ENCODE data around the gene SLC6A19. TPM values are rescaled to one million over a fixed set of nuclear protein-coding genes. Genes with fewer than 3 reads are reported as not detected.

The SLC6A19 gene
- total and polyA plus RNA-seq, 2 of the 4 experiments (the other 2 are of a cell fraction), result not detected

GRCh38 chr5:1176473-1177391 lies 24.7 kb upstream of the SLC6A19 start:
- H3K9ac ChIP-seq (ENCODE audit: low read depth, low read length), result no peak overlapping the region
- TF ChIP-seq CHD1 (IDR thresholded peaks at IDR 0.05; ENCODE audit: low read depth, low read length), result no peak
- TF ChIP-seq RFX5 (IDR thresholded peaks at IDR 0.05; ENCODE audit: low read depth, low read length), result no peak
- no peak overlapping the region for H4K5ac ChIP-seq (ENCODE audit: low read depth, low read length)
- no peak overlapping the region for H2BK20ac ChIP-seq (ENCODE audit: low read depth, low read length)
- no peak overlapping the region for H3K27ac ChIP-seq (ENCODE audit: insufficient read depth, low read length)
- no peak overlapping the region for H3K18ac ChIP-seq (ENCODE audit: low read depth, low read length)
- no TSS peak for BruUV-seq (replicated peaks)
- no peak for DNase-seq
- WGBS, 2 experiments (ENCODE audit: extremely low coverage in 2 of 2, insufficient read length in 1 of 2), result 82% methylated on average over 24 of the region's 42 CpGs; no CpG with 5 or more reads in 1 of the 2 experiments
- ChIA-PET POLR2A (ENCODE audit: unreplicated experiment) (no interaction called here), CTCF (no interaction called here)
- H3K23ac ChIP-seq (ENCODE audit: low read depth, low read length), result no peak overlapping the region
- no peaks in the 10 kb centered on the region for H4K20me1 ChIP-seq (ENCODE audit: insufficient read depth, low read length)
- H3K9me1 ChIP-seq (ENCODE audit: insufficient read depth, low read length), result no peaks in the 10 kb centered on the region
- H3K4me3 ChIP-seq (ENCODE audit: insufficient read depth, low read depth, low read length), result no peak overlapping the region
- H2BK15ac ChIP-seq (ENCODE audit: low read depth, low read length), result no peak overlapping the region
- H4K91ac ChIP-seq (ENCODE audit: insufficient read depth, low read depth, low read length), result no peak overlapping the region
- H3K4ac ChIP-seq (ENCODE audit: low read depth, low read length), result no peak overlapping the region
- H2AK9ac ChIP-seq (replicated peaks; ENCODE audit: low read depth, low read length, poor library complexity), result no peak overlapping the region
- no peaks in the 10 kb centered on the region for H3K4me1 ChIP-seq (ENCODE audit: control insufficient read depth, insufficient read depth, low read length)
- H2BK120ac ChIP-seq (ENCODE audit: low read depth, low read length), result no peak overlapping the region
- no peak overlapping the region for H4K8ac ChIP-seq (ENCODE audit: low read depth in 2 of 2, low read length in 2 of 2)
- peaks cover 2% of the 10 kb centered on the region; the same call in 1 of the 2 replicates for H3K9me3 ChIP-seq (ENCODE audit: control insufficient read depth, insufficient read depth, low read length)
- dilution Hi-C loops (cut with HindIII; ENCODE audit: low sequenced_read_pairs, unreplicated experiment), result no loop called here
- H3K4me2 ChIP-seq (ENCODE audit: low read depth, low read length), result no peak overlapping the region
- ATAC-seq (ENCODE audit: low read depth), result no peak
- no peak overlapping the region for H2BK5ac ChIP-seq (ENCODE audit: low read depth, low read length, poor library complexity, severe bottlenecking)
- intact Hi-C loops (cut with micrococcal nuclease), result no loop called here
- H3K27me3 ChIP-seq (ENCODE audit: control insufficient read depth, insufficient read depth, low read length), result peaks cover 8% of the 10 kb centered on the region; the same call in 1 of the 2 replicates
- H3K36me3 ChIP-seq (ENCODE audit: control insufficient read depth, insufficient read depth, low read length), result no peaks in the 10 kb centered on the region
- H3K14ac ChIP-seq (replicated peaks; ENCODE audit: low read depth, low read length), result no peak overlapping the region
- H3K56ac ChIP-seq (ENCODE audit: extremely low read depth, insufficient read depth, low read length), result no peak overlapping the region
- no peaks in the 10 kb centered on the region for H3K79me1 ChIP-seq (ENCODE audit: low read depth in 1 of 2, low read length in 2 of 2)
- no peak overlapping the region for H2AK5ac ChIP-seq (ENCODE audit: low read depth, low read length)
- in situ Hi-C loops (cut with MboI; ENCODE audit: low sequenced_read_pairs), result loop anchor here (10.0 kb wide), 1 partner anchor 242 kb away; no protein-coding TSS in a partner anchor
- H2AFZ ChIP-seq (replicated peaks; ENCODE audit: low read length, poor library complexity), result no peak overlapping the region

All from IMR-90 (cell line).